ENCODE measurements around the gene ANKRD13D.

Gene ANKRD13D

GRCh38 chr11:67321313-67321871 lies 32.3 kb downstream of the ANKRD13D start:
- no peak for DNase-seq (ENCODE audit: extremely low read depth, low read depth)
- no peak for TF ChIP-seq CTCF (IDR thresholded peaks at IDR 0.05; ENCODE audit: low read depth, low read length)

GRCh38 chr11:67322049-67322448 lies 32.9 kb downstream of the ANKRD13D start:
- no peak for DNase-seq (ENCODE audit: extremely low read depth, low read depth)
- no peak for TF ChIP-seq CTCF (IDR thresholded peaks at IDR 0.05; ENCODE audit: low read depth, low read length)

- DNase-seq (ENCODE audit: extremely low read depth, low read depth): no peak
- TF ChIP-seq CTCF (IDR thresholded peaks at IDR 0.05; ENCODE audit: low read depth, low read length): no peak
Observed at GRCh38 chr11:67323526-67323925, 34.4 kb downstream of the ANKRD13D start.

- DNase-seq (ENCODE audit: extremely low read depth, low read depth): no peak
- TF ChIP-seq CTCF (IDR thresholded peaks at IDR 0.05; ENCODE audit: low read depth, low read length): no peak
Observed at GRCh38 chr11:67332081-67332691, 43.1 kb downstream of the ANKRD13D start.

- DNase-seq (ENCODE audit: extremely low read depth, low read depth): no peak
- no peak for TF ChIP-seq CTCF (IDR thresholded peaks at IDR 0.05; ENCODE audit: low read depth, low read length)
Observed at GRCh38 chr11:67337257-67337656, 48.2 kb downstream of the ANKRD13D start.

- no peak for DNase-seq (ENCODE audit: extremely low read depth, low read depth)
- TF ChIP-seq CTCF (IDR thresholded peaks at IDR 0.05; ENCODE audit: low read depth, low read length): no peak
Observed at GRCh38 chr11:67344264-67344663, 55.2 kb downstream of the ANKRD13D start.

GRCh38 chr11:67345247-67345919 lies 56.3 kb downstream of the ANKRD13D start:
- DNase-seq (ENCODE audit: extremely low read depth, low read depth): no peak

More at GRCh38 chr11:67345247-67345919, 56.3 kb downstream of the ANKRD13D start:
- TF ChIP-seq CTCF (IDR thresholded peaks at IDR 0.05; ENCODE audit: low read depth, low read length): no peak

Data from AG09319 (cell line).